M059J (cell line): ENCODE measurements around the gene HK1. TPM values are rescaled to one million over a fixed set of nuclear protein-coding genes. Genes with fewer than 3 reads are reported as not detected.
A peak's percentile ranks its signal among the peaks of the same experiment; 100 is the strongest.

Experiments used
- DNase-seq: peaks from one replicate; pipeline ENCODE4 v3.0.0-alpha.2; 2012; ENCODE audit warnings: low read depth
- total RNA-seq: library from RNA; depleted of rRNA; stranded (reverse); fragments of >200 nt; shearing (Covaris generic); gene quantifications from 2 replicates; pipeline ENCODE4 v1.2.3, GENCODE V29; 2014

HK1 gene
- total RNA-seq, 1 experiment from 2014 or later, result 70.9 TPM

GRCh38 chr10:69419096-69419743 lies 140.9 kb downstream of the HK1 start:
- no peak for DNase-seq

GRCh38 chr10:69419744-69420126 lies 141.4 kb downstream of the HK1 start:
- DNase-seq, result no peak

- no peak for DNase-seq
Observed at GRCh38 chr10:69421611-69422308, 143.5 kb downstream of the HK1 start.

- no peak for DNase-seq
Observed at GRCh38 chr10:69422676-69423075, 144.4 kb downstream of the HK1 start.

DNA sequence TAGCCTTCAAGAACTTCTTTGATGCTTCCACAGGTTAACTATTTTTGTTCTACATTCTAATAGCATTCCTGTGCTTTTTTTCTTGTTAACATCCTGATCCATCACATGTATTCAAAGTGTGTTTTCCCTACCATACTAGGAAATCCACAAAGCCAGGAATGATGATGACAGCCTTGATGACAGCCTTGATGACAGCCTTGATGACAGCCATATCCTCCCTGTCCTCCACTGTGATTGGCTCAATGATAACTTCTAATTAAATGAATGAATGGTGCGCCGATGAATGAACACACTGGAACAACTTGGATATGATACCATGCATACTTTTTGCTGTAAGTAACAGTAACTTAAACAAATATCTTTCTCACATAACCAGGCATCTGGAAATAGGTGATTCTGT lies 146.7 kb downstream of the HK1 start:
- DNase-seq, result no peak

DNA sequence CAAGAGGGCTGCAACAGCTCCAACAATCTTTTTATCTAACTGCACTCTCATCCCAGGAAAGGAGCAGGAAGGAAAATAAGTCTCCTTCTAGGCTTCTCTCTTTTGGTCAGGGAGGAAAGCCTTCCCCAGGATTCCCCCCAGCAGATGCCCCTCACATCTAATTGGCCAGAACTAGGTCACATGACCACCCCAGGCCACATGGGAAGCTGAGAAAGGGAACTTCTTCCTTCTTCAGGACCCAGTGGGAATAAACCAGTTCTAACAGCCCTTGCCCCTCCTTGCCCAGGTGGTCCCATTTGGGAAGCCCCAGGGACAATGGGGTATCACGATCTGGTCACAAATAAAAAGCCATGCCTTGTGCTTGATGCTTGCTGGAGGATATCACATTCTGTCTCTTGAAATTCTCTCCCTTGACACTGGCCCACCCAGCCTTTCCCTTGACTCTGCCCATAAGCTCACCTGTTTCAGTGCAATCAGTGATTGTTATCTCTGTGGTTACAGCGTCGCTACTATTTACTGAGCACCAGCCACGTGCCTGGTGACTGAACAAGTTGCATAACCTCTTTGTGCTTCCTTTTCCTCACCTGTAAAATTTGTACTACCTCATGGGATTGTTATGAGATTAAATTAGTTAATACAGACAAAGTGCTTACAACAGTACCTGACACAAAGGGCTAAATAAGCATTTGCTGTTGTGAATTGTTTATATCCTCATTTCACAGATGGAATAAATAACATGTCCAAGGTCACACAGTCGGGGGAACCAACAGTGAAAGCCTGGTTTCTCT lies 147.4 kb downstream of the HK1 start:
- no peak for DNase-seq

DNA sequence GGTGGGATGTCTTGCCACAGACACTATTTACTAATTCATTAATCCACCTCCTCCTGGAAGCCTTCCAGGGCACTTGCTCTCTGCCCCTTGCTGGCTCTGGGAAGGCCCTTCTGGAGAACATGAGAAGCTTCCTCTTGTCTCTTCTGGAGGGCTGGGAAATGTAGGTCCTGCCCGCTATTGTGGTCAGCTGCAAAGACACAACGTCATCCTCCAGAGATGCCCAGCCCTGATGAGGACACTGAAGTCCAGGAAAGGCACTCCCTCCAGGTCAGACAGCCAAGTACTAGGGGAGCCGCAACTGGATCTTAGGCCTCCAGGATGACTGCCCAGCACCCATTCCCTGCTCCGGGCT lies 148.1 kb downstream of the HK1 start:
- DNase-seq, result no peak

GRCh38 chr10:69428165-69428564 lies 149.9 kb downstream of the HK1 start:
- no peak for DNase-seq

- no peak for DNase-seq
Observed at GRCh38 chr10:69434169-69434568, 155.9 kb downstream of the HK1 start.

DNA sequence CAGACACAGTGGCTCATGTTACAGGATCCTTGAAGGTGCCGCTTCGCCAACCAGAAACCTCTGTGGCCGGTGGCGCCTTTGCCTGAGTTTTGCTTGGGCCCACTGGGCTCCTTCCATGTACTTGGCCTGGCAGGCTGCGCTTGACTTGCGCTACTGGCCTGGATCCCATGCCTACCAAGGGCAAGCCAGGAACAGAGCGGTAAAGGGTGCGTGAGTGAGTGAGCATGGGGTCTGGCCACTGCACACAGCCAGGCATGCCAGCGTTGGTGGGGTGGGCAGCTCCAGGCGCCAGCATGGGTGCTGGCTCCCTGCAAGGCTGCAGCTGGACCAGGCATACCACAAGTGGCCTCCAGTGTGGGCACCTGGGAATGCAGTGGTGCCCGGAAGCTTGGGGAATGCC lies 156.6 kb downstream of the HK1 start:
- no peak for DNase-seq

DNA sequence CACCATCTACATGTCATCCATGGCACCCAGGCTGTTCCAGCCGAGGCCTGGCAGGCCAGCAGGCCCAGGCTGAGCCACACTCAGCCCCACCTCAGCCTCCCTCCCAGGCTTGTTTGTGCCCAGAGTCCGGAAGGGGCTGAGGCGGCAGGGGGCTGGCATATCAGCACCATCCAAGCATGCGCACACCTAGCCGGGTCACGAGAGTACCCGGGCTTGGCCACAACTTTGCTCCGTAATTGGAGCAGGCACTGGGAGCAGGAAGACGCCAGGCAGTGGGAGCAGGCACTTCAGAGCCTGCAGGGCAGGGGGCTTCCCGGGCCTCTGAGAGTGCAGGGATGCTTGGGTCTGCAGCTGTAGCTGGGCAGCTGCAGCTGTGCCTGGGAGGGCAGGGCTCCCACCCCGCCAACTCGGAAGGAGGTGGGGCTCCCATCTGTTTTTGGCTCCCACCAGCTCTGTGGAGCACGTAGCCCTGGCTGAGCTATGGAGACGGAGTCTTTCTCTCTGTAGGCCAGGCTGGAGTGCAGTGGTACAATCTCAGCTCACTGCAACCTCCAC lies 157.7 kb downstream of the HK1 start:
- no peak for DNase-seq

DNA sequence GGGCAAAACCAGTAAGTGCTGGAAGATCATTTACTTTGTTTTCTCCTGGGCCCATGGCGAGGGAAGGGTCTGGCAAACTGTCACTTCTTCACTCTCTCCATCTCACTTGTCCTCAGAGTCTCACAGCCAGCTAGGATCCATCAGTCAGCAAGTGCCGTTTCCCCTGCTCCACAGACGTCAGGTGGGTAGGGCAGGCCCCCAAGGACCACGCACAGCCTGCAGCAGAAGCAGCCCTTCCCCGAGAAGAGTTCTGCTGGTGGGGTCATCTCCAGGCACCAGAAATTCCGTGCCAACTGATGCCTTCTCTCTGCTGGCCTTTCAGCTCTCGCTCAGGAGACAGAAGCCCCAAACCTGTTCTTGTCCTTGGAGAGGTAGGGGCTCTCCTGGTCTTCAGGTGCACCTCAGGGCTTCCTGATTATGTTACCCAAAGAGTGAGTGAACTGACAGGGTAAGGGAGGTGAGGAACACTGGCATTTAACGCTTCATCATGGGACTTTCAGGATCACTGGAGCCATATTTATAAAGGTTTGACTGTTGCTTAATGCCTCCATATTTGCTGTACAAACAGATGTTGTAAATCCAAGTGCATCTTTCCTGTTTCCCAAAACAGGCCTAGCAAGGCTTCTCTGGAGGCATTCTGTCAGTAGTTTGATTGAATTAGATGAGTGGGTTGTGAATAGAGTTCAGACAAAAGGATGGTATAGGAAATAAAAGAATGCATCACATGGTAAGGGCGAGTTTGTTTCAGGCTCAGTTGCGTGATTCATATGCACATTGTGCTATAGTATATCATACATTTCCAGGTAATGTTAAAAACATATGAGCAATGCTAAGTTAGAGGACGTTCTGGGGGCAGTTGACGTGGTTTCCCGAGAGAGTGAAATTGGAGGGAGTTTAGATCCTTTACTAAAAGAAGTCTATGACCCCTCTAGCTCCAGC lies 159.3 kb downstream of the HK1 start:
- DNase-seq, result no peak

- DNase-seq, result peak; percentile 88
Observed at GRCh38 chr10:69438536-69439349, 160.4 kb downstream of the HK1 start.

DNA sequence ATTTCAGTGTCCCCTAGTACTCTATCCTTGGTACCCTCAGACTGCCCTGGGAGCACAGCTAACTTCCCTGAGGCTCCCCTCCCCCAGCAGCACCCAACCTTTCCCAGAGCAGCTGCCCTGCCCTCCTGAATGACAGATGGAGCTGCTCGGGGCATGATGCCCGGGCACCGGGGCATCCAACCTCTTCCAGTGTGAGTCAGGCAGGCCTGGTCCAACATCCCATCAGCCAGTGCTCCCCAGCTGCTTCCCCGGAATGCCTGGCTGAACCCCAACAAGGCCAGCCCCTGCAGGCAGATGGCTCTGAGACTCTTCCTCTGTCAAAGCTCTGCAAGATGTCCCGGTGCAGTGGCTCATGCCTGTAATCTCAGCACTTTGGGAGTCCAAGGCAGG lies 161.0 kb downstream of the HK1 start:
- peak; percentile 92 for DNase-seq

- peak; percentile 87 for DNase-seq
Observed at GRCh38 chr10:69439813-69440506, 161.7 kb downstream of the HK1 start.

GRCh38 chr10:69443354-69443753 lies 165.1 kb downstream of the HK1 start:
- no peak for DNase-seq

DNA sequence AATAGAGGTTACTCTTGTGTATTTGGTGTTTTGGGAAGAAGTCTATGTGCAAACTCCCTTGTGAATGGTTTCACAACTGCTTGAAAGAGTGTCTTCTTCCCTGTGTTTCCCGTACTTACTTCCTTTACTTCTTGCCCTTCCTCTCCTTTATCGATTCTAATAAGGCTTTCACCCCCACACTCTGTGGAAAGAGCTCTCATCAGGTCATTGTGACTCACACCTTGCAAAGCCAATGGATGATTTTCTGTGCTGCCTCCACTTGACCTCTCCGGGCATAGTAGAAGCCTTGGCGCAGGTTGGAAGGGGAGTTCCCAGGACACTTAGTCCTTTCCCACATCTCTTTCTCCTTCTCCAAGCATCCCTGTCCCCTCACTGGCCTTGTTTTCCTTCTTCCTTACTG lies 166.7 kb downstream of the HK1 start:
- DNase-seq, result peak; percentile 70

- DNase-seq, result no peak
Observed at GRCh38 chr10:69446229-69446628, 167.9 kb downstream of the HK1 start.

GRCh38 chr10:69446650-69447151 lies 168.4 kb downstream of the HK1 start:
- DNase-seq, result peak; percentile 95

DNA sequence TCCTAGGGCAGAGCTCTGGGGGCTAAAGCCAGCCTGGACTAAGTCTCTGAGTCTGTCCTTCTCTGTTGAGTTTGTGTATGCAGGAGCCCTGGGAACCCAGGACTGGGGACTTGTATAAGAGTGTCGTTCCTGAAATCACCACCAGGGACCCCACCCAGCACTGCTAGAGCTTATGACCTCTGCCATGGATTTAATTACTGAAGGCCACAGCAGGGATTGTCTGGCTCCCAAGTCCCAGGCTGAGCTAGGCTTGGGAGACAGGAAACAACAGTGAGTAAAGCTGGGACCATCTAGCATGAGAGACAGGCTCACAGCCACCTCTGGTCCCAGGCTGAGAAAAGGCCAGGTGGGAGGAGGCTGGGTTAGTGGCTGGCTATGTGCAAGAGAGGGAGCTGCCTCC lies 171.5 kb downstream of the HK1 start:
- peak; percentile 92 for DNase-seq
